Mucosa of rectum (tissue), 2 donors: ENCODE results near the gene ROPN1B.

ENCODE experiments used
- H3K27ac ChIP-seq, 2 donors: one replicate each; pipeline ENCODE4 v1.7.0; 2013; ENCODE audit warnings: inconsistent platforms in 2 of 2, low read depth in 2 of 2, low read length in 2 of 2
- H3K27me3 ChIP-seq, 2 donors: one replicate each; pipeline ENCODE4 v1.7.0; 2013; ENCODE audit warnings: low read length in 2 of 2; ENCODE audit not compliant: control insufficient read depth in 2 of 2, insufficient read depth in 2 of 2
- H3K36me3 ChIP-seq, 2 donors: one replicate each; pipeline ENCODE4 v1.7.0; 2013; ENCODE audit warnings: low read length in 2 of 2; ENCODE audit not compliant: control insufficient read depth in 2 of 2, insufficient read depth in 2 of 2
- H3K4me1 ChIP-seq, 2 donors: one replicate each; pipeline ENCODE4 v1.7.0; 2013; ENCODE audit warnings: low read length in 2 of 2, mild to moderate bottlenecking in 1 of 2; ENCODE audit not compliant: control insufficient read depth in 2 of 2, insufficient read depth in 2 of 2
- H3K4me3 ChIP-seq, 2 donors: one replicate each; pipeline ENCODE4 v1.7.0; 2013; ENCODE audit warnings: low read length in 2 of 2
- H3K9ac ChIP-seq, 2 donors: one replicate each; pipeline ENCODE4 v1.7.0; 2013; ENCODE audit warnings: low read length in 2 of 2, low read depth in 1 of 2, mild to moderate bottlenecking in 1 of 2
- H3K9me3 ChIP-seq, 2 donors: one replicate each; pipeline ENCODE4 v1.7.0; 2013; ENCODE audit warnings: low read length in 2 of 2; ENCODE audit not compliant: control insufficient read depth in 2 of 2
- donor health status: healthy.
- donor health status: Normal muscosa, but diverticular disease.

The ROPN1B gene

DNA sequence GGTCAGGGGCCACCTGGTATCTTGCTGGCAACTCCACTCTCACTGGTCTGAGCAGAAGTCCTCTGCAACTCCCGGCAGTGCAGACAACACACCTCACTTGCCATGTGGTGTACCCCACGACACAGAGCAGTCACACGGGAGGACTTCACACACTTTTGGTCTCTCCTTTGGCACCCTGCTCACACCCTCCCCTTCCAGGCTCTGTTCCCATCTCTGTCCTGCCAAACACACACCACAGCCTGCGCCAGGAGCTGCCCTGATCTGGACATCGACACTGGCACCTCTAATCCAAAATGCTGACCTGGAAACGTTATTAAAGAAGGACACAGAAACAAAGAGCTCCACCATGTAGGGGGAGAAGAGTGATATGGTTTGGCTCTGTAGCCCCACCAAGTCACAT, 57.8 kb downstream of the ROPN1B start:
- Histone ChIP-seq H3K9ac (no peak overlapping the region), H3K9me3 (peaks cover 0 to 9% of the 10 kb centered on the region in 2 donors), H3K27ac (no peak overlapping the region), H3K4me1 (no peaks in the 10 kb centered on the region), H3K4me3 (no peak overlapping the region), H3K27me3 (no peaks in the 10 kb centered on the region), H3K36me3 (peaks cover 0 to 3% of the 10 kb centered on the region in 2 donors)

GRCh38 chr3:126028096-126028495, 59.1 kb downstream of the ROPN1B start:
- Histone ChIP-seq H3K27ac (no peak overlapping the region), H3K36me3 (peaks cover 0 to 3% of the 10 kb centered on the region in 2 donors), H3K4me3 (no peak overlapping the region), H3K4me1 (no peaks in the 10 kb centered on the region), H3K9ac (no peak overlapping the region), H3K27me3 (no peaks in the 10 kb centered on the region), H3K9me3 (peaks cover 0 to 9% of the 10 kb centered on the region in 2 donors)

DNA sequence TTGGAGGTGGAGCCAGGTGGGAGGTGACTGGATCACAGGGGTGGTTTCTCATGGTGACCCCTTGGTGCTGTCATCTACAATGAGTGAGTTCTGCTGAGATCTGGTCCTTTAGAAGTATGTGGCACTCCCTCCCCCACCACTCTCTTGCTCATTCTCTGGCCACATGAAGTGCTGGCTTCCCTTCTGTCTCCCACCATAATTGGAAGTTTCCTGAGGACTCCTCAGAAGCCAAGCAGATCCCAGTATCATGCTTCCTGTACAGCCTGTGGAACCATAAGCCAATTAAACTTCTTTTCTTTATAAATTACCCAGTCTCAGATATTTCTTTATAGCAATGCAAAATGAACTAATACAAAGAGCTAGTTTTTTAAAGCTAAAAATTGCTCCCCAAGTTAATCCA, 60.3 kb downstream of the ROPN1B start:
- no peak overlapping the region for H3K9ac ChIP-seq
- no peaks in the 10 kb centered on the region for H3K4me1 ChIP-seq
- no peak overlapping the region for H3K4me3 ChIP-seq
- peaks cover 0 to 3% of the 10 kb centered on the region in 2 donors for H3K36me3 ChIP-seq
- H3K9me3 ChIP-seq: peaks cover 0 to 9% of the 10 kb centered on the region in 2 donors
- no peak overlapping the region for H3K27ac ChIP-seq
- no peaks in the 10 kb centered on the region for H3K27me3 ChIP-seq

- Histone ChIP-seq H3K36me3 (no peaks in the 10 kb centered on the region), H3K27ac (no peak overlapping the region), H3K4me1 (no peaks in the 10 kb centered on the region), H3K4me3 (no peak overlapping the region), H3K9me3 (peaks cover 0 to 9% of the 10 kb centered on the region in 2 donors), H3K9ac (no peak overlapping the region), H3K27me3 (no peaks in the 10 kb centered on the region)
These were observed 61.5 kb downstream of the ROPN1B start for GRCh38 chr3:126030455-126030854.

- Histone ChIP-seq H3K9me3 (peaks cover 0 to 9% of the 10 kb centered on the region in 2 donors), H3K27me3 (no peaks in the 10 kb centered on the region), H3K27ac (no peak overlapping the region), H3K4me3 (no peak overlapping the region), H3K4me1 (no peaks in the 10 kb centered on the region), H3K36me3 (no peaks in the 10 kb centered on the region), H3K9ac (no peak overlapping the region)
These were observed 63.0 kb downstream of the ROPN1B start for GRCh38 chr3:126031981-126032471.
